Liver (tissue), 3 donors: Measurements from ENCODE around the gene INSM1.

ENCODE experiments used
- EGR1 ChIP-seq, 2 donors: IDR thresholded peaks; 2 replicates each; pipeline ENCODE4 v1.6.1; 2016 to 2018; ENCODE audit warnings: antibody characterized with exemption in 2 of 2, low read depth in 2 of 2
- SP1 ChIP-seq: IDR thresholded peaks from 2 replicates; pipeline ENCODE4 v1.6.1; 2018; ENCODE audit warnings: antibody characterized with exemption, mild to moderate bottlenecking
- TF ChIP-seq, protein P1 (sequence below): fragments of 150-350 bp; IDR thresholded peaks from 2 replicates; pipeline ENCODE4 v1.5.1; 2017; ENCODE audit warnings: improper control_type of control experiment, low read depth, low read length; ENCODE audit not compliant: missing input control
- donor health status: healthy.
- donor health status: healthy.

DNA sequence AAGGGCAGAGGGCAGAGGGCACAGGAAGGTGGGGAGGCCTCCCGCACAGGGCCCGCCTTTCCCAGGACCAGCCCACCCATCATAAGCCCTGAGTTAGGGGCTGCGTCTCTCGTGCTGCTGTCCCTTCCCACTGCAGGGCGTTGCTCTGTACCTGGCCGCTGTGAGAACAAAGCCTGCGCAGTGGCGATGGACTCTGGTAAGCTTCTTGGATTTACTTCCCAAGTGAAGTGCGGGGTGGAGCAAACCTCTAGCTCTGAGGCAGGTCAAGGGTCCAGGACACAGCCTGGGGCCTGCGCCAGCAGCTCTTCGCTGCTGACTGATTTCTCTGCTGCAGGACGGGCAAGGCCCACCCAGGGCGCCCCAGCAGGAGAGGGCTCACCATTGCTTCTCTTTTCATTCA, 23.9 kb downstream of the INSM1 start:
- TF ChIP-seq SP1 (no peak), EGR1 (IDR thresholded peaks at IDR 0.05; ENCODE audit: low read depth in 2 of 2) (no peak)
- TF ChIP-seq, protein P1, sequence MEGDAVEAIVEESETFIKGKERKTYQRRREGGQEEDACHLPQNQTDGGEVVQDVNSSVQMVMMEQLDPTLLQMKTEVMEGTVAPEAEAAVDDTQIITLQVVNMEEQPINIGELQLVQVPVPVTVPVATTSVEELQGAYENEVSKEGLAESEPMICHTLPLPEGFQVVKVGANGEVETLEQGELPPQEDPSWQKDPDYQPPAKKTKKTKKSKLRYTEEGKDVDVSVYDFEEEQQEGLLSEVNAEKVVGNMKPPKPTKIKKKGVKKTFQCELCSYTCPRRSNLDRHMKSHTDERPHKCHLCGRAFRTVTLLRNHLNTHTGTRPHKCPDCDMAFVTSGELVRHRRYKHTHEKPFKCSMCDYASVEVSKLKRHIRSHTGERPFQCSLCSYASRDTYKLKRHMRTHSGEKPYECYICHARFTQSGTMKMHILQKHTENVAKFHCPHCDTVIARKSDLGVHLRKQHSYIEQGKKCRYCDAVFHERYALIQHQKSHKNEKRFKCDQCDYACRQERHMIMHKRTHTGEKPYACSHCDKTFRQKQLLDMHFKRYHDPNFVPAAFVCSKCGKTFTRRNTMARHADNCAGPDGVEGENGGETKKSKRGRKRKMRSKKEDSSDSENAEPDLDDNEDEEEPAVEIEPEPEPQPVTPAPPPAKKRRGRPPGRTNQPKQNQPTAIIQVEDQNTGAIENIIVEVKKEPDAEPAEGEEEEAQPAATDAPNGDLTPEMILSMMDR, result no peak
